GM12801 (cell line): Measurements from ENCODE around the gene DPAGT1.

Experiments used
- TF ChIP-seq, protein P1 (sequence below): IDR thresholded peaks from one replicate; pipeline ENCODE4 v1.5.1; 2011; ENCODE audit warnings: control low read depth; ENCODE audit not compliant: insufficient read length; ENCODE audit errors: extremely low read depth

DPAGT1 gene

DNA sequence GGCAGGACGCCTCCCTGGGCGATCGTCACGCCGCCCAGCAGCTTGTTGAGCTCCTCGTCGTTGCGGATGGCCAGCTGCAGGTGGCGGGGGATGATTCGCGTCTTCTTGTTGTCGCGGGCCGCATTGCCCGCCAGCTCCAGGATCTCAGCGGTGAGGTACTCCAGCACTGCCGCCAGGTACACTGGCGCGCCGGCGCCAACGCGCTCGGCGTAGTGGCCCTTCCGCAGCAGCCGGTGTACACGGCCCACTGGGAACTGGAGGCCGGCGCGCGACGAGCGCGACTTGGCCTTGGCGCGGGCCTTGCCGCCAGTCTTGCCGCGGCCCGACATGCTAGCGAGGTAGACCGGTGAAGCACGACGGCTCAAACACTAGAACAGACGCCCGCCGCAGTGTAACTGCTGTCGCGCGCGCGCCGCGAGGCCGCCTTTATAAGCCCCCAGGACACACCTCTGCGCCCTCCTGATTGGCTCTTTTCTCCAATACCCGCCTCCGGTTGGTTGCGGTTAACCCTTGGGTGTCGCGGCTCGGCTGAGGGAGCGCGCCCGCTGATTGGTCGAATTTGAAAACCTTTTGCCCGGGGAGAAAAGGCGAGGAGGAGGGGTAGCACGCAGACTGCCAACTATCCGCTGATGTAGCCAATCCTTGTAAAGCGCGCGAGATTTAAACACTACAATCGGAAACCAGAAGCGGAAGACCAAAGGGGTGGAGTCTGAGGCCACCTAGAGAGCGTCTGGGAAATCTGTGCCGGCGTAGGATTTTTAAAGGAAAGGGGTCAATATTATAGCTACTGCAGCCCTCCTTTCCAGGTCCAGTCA, 6.4 kb downstream of the DPAGT1 start:
- TF ChIP-seq, protein P1, sequence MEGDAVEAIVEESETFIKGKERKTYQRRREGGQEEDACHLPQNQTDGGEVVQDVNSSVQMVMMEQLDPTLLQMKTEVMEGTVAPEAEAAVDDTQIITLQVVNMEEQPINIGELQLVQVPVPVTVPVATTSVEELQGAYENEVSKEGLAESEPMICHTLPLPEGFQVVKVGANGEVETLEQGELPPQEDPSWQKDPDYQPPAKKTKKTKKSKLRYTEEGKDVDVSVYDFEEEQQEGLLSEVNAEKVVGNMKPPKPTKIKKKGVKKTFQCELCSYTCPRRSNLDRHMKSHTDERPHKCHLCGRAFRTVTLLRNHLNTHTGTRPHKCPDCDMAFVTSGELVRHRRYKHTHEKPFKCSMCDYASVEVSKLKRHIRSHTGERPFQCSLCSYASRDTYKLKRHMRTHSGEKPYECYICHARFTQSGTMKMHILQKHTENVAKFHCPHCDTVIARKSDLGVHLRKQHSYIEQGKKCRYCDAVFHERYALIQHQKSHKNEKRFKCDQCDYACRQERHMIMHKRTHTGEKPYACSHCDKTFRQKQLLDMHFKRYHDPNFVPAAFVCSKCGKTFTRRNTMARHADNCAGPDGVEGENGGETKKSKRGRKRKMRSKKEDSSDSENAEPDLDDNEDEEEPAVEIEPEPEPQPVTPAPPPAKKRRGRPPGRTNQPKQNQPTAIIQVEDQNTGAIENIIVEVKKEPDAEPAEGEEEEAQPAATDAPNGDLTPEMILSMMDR, result no peak

DNA sequence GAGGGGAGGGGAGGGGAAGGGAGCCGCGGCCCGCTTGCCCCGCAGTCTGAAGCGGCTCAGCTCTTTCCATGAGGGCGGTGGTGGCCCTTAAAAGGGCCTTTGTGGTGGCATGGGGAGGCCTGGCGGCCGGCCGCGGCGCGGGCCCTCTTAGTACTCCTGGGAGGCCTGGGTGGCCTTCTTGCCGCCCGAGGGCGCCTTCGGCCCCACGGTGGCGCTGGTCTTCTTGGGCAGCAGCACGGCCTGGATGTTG, 6.9 kb downstream of the DPAGT1 start:
- TF ChIP-seq, protein P1, result no peak

DNA sequence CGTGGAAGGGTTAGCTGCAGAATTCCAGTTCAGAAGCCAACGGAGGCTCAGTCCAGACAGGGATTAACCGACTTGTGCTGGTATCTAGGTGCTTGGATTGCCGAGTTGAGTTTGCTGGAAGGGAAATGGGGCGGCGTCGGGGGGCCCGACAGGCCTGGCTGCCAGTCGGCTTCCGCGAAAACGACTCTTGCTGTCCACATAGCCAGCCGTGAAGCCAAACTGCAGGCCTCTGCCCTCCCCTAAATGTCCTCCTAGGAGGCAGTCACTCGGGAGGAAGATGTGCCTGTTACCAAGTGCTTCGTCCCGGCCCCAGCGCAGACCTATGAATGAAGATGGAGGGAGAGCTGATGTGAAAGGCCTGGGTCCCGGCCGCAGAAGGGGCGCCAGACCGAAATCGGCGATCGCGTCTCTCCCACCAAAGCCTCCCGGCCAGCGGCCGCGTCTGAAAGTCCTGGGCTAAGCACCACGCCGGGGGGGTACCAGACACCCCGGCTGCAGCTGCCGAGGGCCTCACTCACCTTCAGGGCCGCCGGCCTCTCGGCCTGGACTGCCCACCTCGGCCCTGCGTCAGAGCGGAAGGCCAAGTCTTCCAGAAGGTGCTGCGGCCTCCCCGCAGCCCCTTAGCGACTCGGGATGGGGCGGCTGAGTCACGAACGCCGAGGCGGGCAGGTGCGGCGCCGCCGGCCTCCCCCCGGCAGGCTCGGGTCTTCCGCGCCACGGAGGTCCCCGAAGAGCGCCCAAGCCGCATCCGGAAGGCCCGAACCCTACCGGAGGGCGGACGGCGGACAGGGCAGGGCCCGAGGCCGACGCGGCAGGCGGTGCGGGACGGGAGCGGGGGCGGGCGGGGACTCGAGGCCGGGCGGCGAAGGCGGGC, 7.5 kb downstream of the DPAGT1 start:
- TF ChIP-seq, protein P1, result no peak

DNA sequence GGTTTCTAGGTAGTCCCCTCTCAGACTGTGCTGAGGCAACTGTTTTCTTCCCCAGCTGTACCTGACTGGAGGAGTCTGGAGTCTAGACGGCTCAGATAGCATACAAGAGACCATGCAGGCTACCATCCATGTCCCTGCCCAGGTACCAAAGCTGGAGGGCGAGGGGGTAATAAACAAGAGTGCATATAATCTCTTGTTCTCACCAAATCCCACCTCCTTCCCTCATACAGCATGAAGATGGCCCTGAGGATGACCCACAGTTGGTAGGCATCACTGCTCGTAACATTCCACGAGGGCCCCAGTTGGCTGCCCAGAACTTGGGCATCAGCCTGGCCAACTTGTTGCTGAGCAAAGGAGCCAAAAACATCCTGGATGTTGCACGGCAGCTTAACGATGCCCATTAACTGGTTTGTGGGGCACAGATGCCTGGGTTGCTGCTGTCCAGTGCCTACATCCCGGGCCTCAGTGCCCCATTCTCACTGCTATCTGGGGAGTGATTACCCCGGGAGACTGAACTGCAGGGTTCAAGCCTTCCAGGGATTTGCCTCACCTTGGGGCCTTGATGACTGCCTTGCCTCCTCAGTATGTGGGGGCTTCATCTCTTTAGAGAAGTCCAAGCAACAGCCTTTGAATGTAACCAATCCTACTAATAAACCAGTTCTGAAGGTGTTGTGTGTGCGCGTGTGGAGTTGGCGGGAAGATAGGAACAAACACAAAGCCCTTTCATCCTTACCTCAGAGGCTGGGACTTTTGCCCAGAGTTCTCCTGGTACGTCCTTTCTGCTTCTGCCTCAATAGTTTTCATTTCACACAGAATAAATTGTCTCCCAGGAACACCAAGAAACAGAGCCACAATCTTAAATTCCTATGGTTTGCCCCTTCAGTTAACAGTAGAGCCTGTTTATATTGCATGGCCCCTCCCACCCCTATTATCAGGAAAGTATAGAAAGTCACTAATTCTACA, 8.5 kb downstream of the DPAGT1 start:
- TF ChIP-seq, protein P1, result no peak

DNA sequence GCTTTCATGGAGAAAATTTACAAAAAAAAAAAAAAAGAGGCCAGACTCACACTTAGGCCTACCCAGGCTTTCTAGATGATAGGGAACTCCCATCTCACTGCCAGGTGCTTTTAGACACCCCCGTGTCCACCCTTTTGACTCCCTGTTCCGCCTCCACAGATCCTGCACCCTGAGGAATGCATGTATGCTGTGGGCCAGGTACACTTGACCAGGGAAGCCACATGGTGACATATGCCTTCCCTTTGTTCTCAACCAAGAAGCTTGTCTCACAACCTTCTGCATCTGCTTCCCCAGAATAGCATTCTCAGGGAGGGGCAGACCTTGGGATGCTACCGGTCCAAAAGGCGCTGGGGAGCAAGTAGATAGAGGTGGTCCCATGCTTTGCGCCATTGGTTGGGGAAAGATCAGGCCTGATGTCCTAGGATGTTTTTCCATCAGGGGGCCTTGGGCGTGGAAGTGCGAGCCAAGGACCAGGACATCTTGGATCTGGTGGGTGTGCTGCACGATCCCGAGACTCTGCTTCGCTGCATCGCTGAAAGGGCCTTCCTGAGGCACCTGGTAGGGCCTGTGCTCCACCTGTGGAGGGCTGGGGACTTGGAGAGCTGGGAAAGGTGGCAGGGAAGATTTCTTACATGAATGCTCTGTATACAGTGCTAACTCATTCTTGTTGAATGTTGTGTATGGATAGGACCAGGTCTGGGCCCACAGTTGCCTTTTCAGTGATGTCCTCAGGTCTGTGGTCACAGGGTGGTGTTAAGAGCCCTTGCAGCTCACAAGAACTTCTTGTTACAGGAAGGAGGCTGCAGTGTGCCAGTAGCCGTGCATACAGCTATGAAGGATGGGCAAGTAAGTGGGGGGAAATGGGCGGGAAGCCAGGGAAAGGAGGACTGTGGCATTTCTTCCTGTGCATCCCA, 9.4 kb downstream of the DPAGT1 start:
- TF ChIP-seq, protein P1, result no peak

DNA sequence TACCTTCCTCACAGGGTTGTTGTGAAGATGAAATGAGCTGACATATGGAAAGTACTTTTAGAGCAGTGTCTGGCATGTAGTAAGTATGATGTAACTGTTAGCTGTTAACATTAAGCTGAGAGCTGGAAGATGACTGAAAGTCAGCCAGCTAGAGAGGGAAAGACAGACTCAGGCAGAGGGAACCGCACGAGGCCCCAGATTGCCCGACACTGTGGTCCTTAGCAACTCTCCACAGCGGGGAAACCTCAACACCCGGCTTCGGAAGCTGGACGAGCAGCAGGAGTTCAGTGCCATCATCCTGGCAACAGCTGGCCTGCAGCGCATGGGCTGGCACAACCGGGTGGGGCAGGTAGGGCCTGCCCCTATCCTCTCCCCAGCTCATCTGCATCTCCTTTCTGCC, 10.5 kb downstream of the DPAGT1 start:
- TF ChIP-seq, protein P1, result no peak
